Renal pelvis (tissue), 4 donors: ENCODE data around the gene OR11A1. TPM values are rescaled to one million over a fixed set of nuclear protein-coding genes. Genes with fewer than 3 reads are reported as not detected.

Experiments
- DNase-seq: peaks from one replicate; pipeline ENCODE4 v3.0.0-alpha.2; 2013
- polyA plus RNA-seq, 3 donors: library from polyadenylated mRNA; unstranded; fragments of 120-200 nt; gene quantifications; one replicate each; pipeline ENCODE4 v1.2.1, GENCODE V29; 2013; ENCODE audit not compliant: insufficient read length in 3 of 3

The OR11A1 gene
- polyA plus RNA-seq, 3 donors: not detected

GRCh38 chr6:29388533-29388932 lies 68.3 kb downstream of the OR11A1 start:
- DNase-seq: no peak

DNA sequence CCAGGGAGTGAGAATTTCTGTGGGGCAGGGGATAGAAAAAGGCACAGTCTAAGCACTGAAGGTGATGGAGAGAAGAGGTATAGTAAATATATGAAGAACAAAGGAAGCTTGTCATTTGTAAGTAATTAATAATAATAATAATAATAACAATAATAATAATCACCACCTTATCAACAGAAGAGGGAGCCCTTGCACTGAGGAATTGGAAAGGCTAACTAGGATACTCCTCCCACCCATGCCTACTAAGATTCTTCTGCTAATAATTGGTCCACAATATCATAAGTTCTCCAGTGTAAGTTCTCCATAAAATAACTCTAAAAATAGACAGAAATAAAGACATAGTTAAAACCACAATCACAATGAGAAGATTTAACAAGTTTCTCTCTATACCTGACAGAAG lies 80.9 kb downstream of the OR11A1 start:
- no peak for DNase-seq

Other genes with a start within 250 kb of the OR11A1 start
- gene OR14J1, start 155.4 kb downstream of the OR11A1 start, polyA plus RNA-seq: under 1 TPM; 0.04 to 0.13 (median 0.05) TPM
- not detected for gene OR5V1, start 88.2 kb downstream of the OR11A1 start, polyA plus RNA-seq
- gene OR12D3, start 81.8 kb downstream of the OR11A1 start, polyA plus RNA-seq: not detected
- not detected for gene OR12D2, start 61.4 kb downstream of the OR11A1 start, polyA plus RNA-seq
- gene OR12D1, start 42.1 kb downstream of the OR11A1 start, polyA plus RNA-seq: not detected
- not detected for gene OR10C1, start 17.8 kb downstream of the OR11A1 start, polyA plus RNA-seq
- gene OR2H1, start 84 bp upstream of the OR11A1 start, polyA plus RNA-seq: not detected
- not detected for gene MAS1L, start 30.9 kb upstream of the OR11A1 start, polyA plus RNA-seq
- gene UBD, start 102.7 kb upstream of the OR11A1 start, polyA plus RNA-seq: 1 to 10 TPM in 1 of 3 donors, under 1 TPM in 2; 0.69 to 1.1 (median 0.70) TPM
- under 1 TPM; 0.13 to 0.22 (median 0.16) TPM for gene OR2H2, start 128.1 kb upstream of the OR11A1 start, polyA plus RNA-seq
- 10 to 100 TPM; 56.9 to 94.6 (median 89.2) TPM for gene GABBR1, start 176.1 kb upstream of the OR11A1 start, polyA plus RNA-seq
- gene MOG, start 200.0 kb upstream of the OR11A1 start, polyA plus RNA-seq: under 1 TPM in 1 of 3 donors, not detected in 2; 0.51 TPM
- gene ZFP57, start 224.1 kb upstream of the OR11A1 start, polyA plus RNA-seq: under 1 TPM in 2 of 3 donors, not detected in 1; 0.21 to 0.23 TPM